ENCODE data around the gene PSRC1. TPM values are rescaled to one million over a fixed set of nuclear protein-coding genes. Genes with fewer than 3 reads are reported as not detected.

Gene PSRC1
- total RNA-seq, 1 donor from 2014 or later, result 17.6 TPM

DNA sequence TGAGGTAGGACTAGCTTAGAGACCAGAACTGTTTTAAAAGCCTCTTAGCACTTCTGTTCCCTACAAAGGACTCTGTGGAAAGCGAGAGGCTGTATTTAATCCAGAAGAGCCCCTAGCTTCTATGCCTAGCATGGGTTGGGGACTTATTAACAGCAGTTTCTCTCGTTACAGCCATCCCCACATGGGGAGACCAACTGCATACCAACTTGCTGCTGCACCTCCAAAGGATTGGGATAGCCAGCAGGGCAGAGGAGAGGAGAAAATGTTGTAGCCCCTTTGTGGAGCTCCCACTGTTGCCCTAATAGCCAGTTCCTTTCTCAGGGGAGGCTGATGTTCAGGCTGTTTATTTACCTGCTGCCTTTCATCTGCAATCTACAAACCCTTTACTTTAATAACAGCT is 44.6 kb downstream of the PSRC1 start:
- Mint-ChIP-seq H3K4me1 (peaks cover 24% of the 10 kb centered on the region), H3K9me3 (no peaks in the 10 kb centered on the region), H3K27me3 (ENCODE audit: low read depth) (peaks cover 6% of the 10 kb centered on the region), H3K36me3 (peaks cover 17% of the 10 kb centered on the region), H3K4me3 (no peak overlapping the region), H3K27ac (no peak overlapping the region)
- DNase-seq (ENCODE audit: low spot score in 2 of 2, unreplicated experiment in 2 of 2), result no peak
- TF ChIP-seq, protein P1, sequence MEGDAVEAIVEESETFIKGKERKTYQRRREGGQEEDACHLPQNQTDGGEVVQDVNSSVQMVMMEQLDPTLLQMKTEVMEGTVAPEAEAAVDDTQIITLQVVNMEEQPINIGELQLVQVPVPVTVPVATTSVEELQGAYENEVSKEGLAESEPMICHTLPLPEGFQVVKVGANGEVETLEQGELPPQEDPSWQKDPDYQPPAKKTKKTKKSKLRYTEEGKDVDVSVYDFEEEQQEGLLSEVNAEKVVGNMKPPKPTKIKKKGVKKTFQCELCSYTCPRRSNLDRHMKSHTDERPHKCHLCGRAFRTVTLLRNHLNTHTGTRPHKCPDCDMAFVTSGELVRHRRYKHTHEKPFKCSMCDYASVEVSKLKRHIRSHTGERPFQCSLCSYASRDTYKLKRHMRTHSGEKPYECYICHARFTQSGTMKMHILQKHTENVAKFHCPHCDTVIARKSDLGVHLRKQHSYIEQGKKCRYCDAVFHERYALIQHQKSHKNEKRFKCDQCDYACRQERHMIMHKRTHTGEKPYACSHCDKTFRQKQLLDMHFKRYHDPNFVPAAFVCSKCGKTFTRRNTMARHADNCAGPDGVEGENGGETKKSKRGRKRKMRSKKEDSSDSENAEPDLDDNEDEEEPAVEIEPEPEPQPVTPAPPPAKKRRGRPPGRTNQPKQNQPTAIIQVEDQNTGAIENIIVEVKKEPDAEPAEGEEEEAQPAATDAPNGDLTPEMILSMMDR (IDR thresholded peaks at IDR 0.05; ENCODE audit: unreplicated experiment), result no peak

GRCh38 chr1:109237512-109237911 is 45.4 kb downstream of the PSRC1 start:
- no peak overlapping the region for H3K4me3 Mint-ChIP-seq
- H3K36me3 Mint-ChIP-seq, result peaks cover 17% of the 10 kb centered on the region
- H3K9me3 Mint-ChIP-seq, result no peaks in the 10 kb centered on the region
- TF ChIP-seq, protein P1 (IDR thresholded peaks at IDR 0.05; ENCODE audit: unreplicated experiment), result no peak
- DNase-seq (ENCODE audit: low spot score in 2 of 2, unreplicated experiment in 2 of 2), result no peak
- peaks cover 21% of the 10 kb centered on the region for H3K4me1 Mint-ChIP-seq
- H3K27ac Mint-ChIP-seq, result no peak overlapping the region
- peaks cover 2% of the 10 kb centered on the region for H3K27me3 Mint-ChIP-seq (ENCODE audit: low read depth)

GRCh38 chr1:109235137-109235536 is 47.8 kb downstream of the PSRC1 start:
- Mint-ChIP-seq H3K27ac (no peak overlapping the region), H3K36me3 (peaks cover 28% of the 10 kb centered on the region)
- TF ChIP-seq, protein P1 (IDR thresholded peaks at IDR 0.05; ENCODE audit: unreplicated experiment), result no peak

DNA sequence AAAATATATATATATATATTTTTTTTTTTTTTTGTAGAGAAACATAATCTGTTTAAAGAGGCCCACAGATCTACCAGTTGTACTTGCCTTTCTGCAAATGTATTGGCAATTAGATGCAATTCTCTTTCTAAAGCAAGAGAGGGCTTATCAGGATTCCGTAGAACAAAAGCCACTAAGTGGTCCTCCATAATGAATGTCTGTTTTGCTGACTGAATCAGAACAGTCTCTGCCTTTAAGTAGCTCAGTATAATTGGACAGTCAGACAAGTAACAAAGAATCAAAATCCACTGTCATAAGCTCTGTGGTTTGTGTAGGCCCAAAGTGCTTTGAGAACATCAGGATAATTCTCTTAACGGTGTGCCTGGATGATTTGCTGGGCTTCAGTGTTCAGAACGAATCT is 51.9 kb downstream of the PSRC1 start:
- Mint-ChIP-seq H3K9me3 (no peaks in the 10 kb centered on the region), H3K4me3 (no peak overlapping the region), H3K27me3 (ENCODE audit: low read depth) (no peaks in the 10 kb centered on the region), H3K36me3 (peaks cover 43% of the 10 kb centered on the region), H3K27ac (no peak overlapping the region), H3K4me1 (no peaks in the 10 kb centered on the region)
- TF ChIP-seq, protein P1 (IDR thresholded peaks at IDR 0.05; ENCODE audit: unreplicated experiment), result no peak
- DNase-seq (ENCODE audit: low spot score in 2 of 2, unreplicated experiment in 2 of 2), result no peak

More at GRCh38 chr1:109235137-109235536, 47.8 kb downstream of the PSRC1 start:
- Mint-ChIP-seq H3K4me1 (peaks cover 3% of the 10 kb centered on the region), H3K9me3 (no peaks in the 10 kb centered on the region), H3K4me3 (no peak overlapping the region), H3K27me3 (ENCODE audit: low read depth) (no peaks in the 10 kb centered on the region)
- DNase-seq (ENCODE audit: low spot score in 2 of 2, unreplicated experiment in 2 of 2), result no peak

Other genes with a start within 250 kb of the PSRC1 start
- 11.3 to 12.6 TPM (median 11.3 TPM) in 3 replicates for gene WDR47, start 241.0 kb downstream of the PSRC1 start, total RNA-seq
- 27.0 to 30.0 TPM (median 27.2 TPM) in 3 replicates for gene TAF13, start 207.1 kb downstream of the PSRC1 start, total RNA-seq
- 33.5 to 36.1 TPM (median 35.0 TPM) in 3 replicates for gene TMEM167B, start 192.4 kb downstream of the PSRC1 start, total RNA-seq
- gene ELAPOR1, start 169.0 kb downstream of the PSRC1 start, total RNA-seq, result 0.34 to 0.86 TPM (median 0.80 TPM) in 3 replicates
- 99.0 to 104 TPM (median 99.4 TPM) in 3 replicates for gene SARS1, start 69.2 kb downstream of the PSRC1 start, total RNA-seq
- gene CELSR2, start 33.6 kb downstream of the PSRC1 start, total RNA-seq, result 24.9 to 27.1 TPM (median 25.0 TPM) in 3 replicates
- gene MYBPHL, start 23.9 kb upstream of the PSRC1 start, total RNA-seq, result not detected in 3 replicates
- gene SORT1, start 114.8 kb upstream of the PSRC1 start, total RNA-seq, result 39.1 to 45.5 TPM (median 40.6 TPM) in 3 replicates
- gene PSMA5, start 143.3 kb upstream of the PSRC1 start, total RNA-seq, result 67.2 to 70.9 TPM (median 69.7 TPM) in 3 replicates
- gene SYPL2, start 183.4 kb upstream of the PSRC1 start, total RNA-seq, result 0.11 to 0.22 TPM (median 0.14 TPM) in 3 replicates
- gene ATXN7L2, start 200.8 kb upstream of the PSRC1 start, total RNA-seq, result 13.8 to 14.9 TPM (median 13.8 TPM) in 3 replicates
- 9.5 to 11.7 TPM (median 10.6 TPM) in 3 replicates for gene CYB561D1, start 210.9 kb upstream of the PSRC1 start, total RNA-seq
- 5.0 to 5.4 TPM (median 5.1 TPM) in 3 replicates for gene AMIGO1, start 226.6 kb upstream of the PSRC1 start, total RNA-seq

Data from mesothelial cell of epicardium (in vitro differentiated cells).